ENCODE results near the gene ZFYVE9. TPM values are rescaled to one million over a fixed set of nuclear protein-coding genes. Genes with fewer than 3 reads are reported as not detected.

ZFYVE9 gene
- total and polyA plus RNA-seq, 2 of the 8 experiments (the other 6 are each of a cell fraction or from before 2014, with no cell fraction given) = 5.8 to 26.5 TPM

DNA sequence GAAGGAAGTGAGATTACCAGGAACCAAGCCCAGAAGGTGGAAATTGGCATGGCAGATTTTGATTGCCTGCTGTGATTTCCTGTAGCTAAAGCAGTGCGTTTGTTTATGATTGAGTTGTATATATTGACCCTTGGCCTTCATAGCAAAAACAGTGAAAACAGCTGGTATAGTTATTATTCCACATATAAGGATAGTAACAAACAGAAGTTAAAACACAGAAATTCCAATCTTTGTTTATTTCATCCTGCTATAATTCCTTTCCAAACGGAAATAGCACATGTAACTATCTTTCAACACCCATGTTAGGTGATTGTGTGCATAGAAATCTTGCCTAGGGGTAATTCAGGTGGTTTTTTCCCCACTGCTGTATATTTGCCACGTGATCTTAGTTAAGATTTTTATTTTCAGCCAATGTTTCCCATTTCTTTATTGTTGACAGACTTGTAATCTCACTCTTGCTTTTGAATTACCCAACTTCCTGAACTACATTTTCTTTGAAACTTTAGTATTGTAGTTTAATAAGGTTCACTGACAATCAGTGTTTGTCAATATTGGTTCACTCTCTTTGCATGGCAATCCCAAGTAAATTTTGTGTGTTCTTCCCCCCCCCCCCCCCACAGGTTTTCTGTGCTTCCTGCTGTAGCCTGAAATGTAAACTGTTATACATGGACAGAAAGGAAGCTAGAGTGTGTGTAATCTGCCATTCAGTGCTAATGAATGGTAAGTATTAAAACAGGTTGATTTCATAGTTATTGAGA, 121.4 kb downstream of the ZFYVE9 start:
- H2BK12ac ChIP-seq (ENCODE audit: low read depth, low read length) = no peak overlapping the region
- ChIA-PET CTCF (ENCODE audit: partially characterized antibody) (interaction anchor here (0.6 kb wide), 1 partner anchor 105 kb away, joined by 3 read pairs; no protein-coding TSS in a partner anchor), POLR2A (ENCODE audit: partially characterized antibody) (no interaction called here)
- H3K79me1 ChIP-seq (ENCODE audit: low read depth, low read length) = no peaks in the 10 kb centered on the region; the same call in 1 of the 2 replicates
- H3K79me2 ChIP-seq (ENCODE audit: control insufficient read depth in 1 of 2, insufficient read depth in 2 of 2, low read length in 2 of 2) = no peaks in the 10 kb centered on the region
- no peak overlapping the region for H2AFZ ChIP-seq (ENCODE audit: low read length)
- no peaks in the 10 kb centered on the region for H3K27me3 ChIP-seq (replicated peaks in 1 of 4; ENCODE audit: control insufficient read depth in 3 of 4, extremely low read depth in 1 of 4, insufficient read depth in 3 of 4, low read length in 3 of 4)
- no peak overlapping the region for H3K4me3 ChIP-seq (ENCODE audit: extremely low read depth in 1 of 4, insufficient read depth in 2 of 4, low read depth in 3 of 4, low read length in 4 of 4)
- no peak overlapping the region for H3K9ac ChIP-seq (replicated peaks in 1 of 4; ENCODE audit: extremely low read depth in 1 of 4, low read depth in 3 of 4, low read length in 3 of 4)
- no peaks in the 10 kb centered on the region for H3K9me3 ChIP-seq (ENCODE audit: insufficient read depth in 2 of 2, low read depth in 1 of 2, low read length in 1 of 2)
- no peak overlapping the region for H2BK15ac ChIP-seq (ENCODE audit: low read length)
- H2BK20ac ChIP-seq (ENCODE audit: low read length) = no peak overlapping the region
- no peak overlapping the region for H3K18ac ChIP-seq (ENCODE audit: extremely low read depth, low read length)
- H2BK120ac ChIP-seq (replicated peaks; ENCODE audit: low read depth, low read length) = no peak overlapping the region
- no peak overlapping the region for H2AK5ac ChIP-seq (ENCODE audit: low read depth, low read length)
- H3K4me1 ChIP-seq (replicated peaks in 1 of 4; ENCODE audit: control insufficient read depth in 3 of 4, insufficient read depth in 4 of 4, low read length in 3 of 4) = peaks cover 0 to 2% (median under 1%) of the 10 kb centered on the region in 4 experiments; a peak in 2 of 7 replicates
- no peak overlapping the region for H3K56ac ChIP-seq (replicated peaks; ENCODE audit: insufficient read length, low read depth, low read length)
- FAIRE-seq = no peak
- H3K23ac ChIP-seq (ENCODE audit: insufficient read length) = no peak overlapping the region
- no peaks in the 10 kb centered on the region for H3K36me3 ChIP-seq (ENCODE audit: control insufficient read depth in 2 of 4, insufficient read depth in 4 of 4, low read length in 3 of 4)
- H2BK5ac ChIP-seq (ENCODE audit: low read depth, low read length) = no peak overlapping the region
- no peak overlapping the region for H4K5ac ChIP-seq (ENCODE audit: insufficient read length, low read depth, low read length)
- H3K23me2 ChIP-seq (ENCODE audit: low read depth, low read length) = no peaks in the 10 kb centered on the region
- H3K14ac ChIP-seq (ENCODE audit: insufficient read length) = no peak overlapping the region
- no peak overlapping the region for H3K27ac ChIP-seq (ENCODE audit: low read depth, low read length)
- 92% methylated on average over 3 of the region's 3 CpGs; no CpG with 5 or more reads in 1 of the 2 experiments for WGBS, 2 experiments (ENCODE audit: extremely low coverage in 1 of 2, insufficient coverage in 1 of 2, insufficient read length in 1 of 2, insufficient replicate concordance in 2 of 2, low coverage in 1 of 2, low lambda C conversion rate in 2 of 2, missing lambda C conversion rate in 1 of 2)
- no peak overlapping the region for H3K4ac ChIP-seq (replicated peaks; ENCODE audit: insufficient read length, low read depth, low read length)
- H3K4me2 ChIP-seq (ENCODE audit: insufficient read depth in 1 of 2, low read depth in 2 of 2, low read length in 2 of 2) = no peak overlapping the region
- H4K20me1 ChIP-seq (replicated peaks in 1 of 2; ENCODE audit: control insufficient read depth in 1 of 2, insufficient read depth in 2 of 2, low read length in 2 of 2) = no peaks in the 10 kb centered on the region
- DNase-seq (ENCODE audit: low read depth in 1 of 2, low spot score in 2 of 2) = no peak
- no peak overlapping the region for H4K8ac ChIP-seq (ENCODE audit: extremely low read depth, insufficient read depth, low read length)
- H4K91ac ChIP-seq (replicated peaks; ENCODE audit: insufficient read length, low read length) = no peak overlapping the region
- TF ChIP-seq, protein P1, sequence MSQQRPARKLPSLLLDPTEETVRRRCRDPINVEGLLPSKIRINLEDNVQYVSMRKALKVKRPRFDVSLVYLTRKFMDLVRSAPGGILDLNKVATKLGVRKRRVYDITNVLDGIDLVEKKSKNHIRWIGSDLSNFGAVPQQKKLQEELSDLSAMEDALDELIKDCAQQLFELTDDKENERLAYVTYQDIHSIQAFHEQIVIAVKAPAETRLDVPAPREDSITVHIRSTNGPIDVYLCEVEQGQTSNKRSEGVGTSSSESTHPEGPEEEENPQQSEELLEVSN (IDR thresholded peaks at IDR 0.05) = no peak
- TF ChIP-seq JUN (IDR thresholded peaks at IDR 0.05; ENCODE audit: low read depth, low read length) (no peak), NANOG (IDR thresholded peaks at IDR 0.05; ENCODE audit: insufficient read depth, low read depth, low read length, poor library complexity, severe bottlenecking) (no peak)
- TF ChIP-seq, protein P2, sequence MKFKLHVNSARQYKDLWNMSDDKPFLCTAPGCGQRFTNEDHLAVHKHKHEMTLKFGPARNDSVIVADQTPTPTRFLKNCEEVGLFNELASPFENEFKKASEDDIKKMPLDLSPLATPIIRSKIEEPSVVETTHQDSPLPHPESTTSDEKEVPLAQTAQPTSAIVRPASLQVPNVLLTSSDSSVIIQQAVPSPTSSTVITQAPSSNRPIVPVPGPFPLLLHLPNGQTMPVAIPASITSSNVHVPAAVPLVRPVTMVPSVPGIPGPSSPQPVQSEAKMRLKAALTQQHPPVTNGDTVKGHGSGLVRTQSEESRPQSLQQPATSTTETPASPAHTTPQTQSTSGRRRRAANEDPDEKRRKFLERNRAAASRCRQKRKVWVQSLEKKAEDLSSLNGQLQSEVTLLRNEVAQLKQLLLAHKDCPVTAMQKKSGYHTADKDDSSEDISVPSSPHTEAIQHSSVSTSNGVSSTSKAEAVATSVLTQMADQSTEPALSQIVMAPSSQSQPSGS (IDR thresholded peaks at IDR 0.05; ENCODE audit: low read length) = no peak

All from H1 (cell line).